ENCODE measurements around the gene RANBP17.

- no peak for TF ChIP-seq CTCF (IDR thresholded peaks at IDR 0.05)
- no peak for TF ChIP-seq POLR2A (IDR thresholded peaks at IDR 0.05)
Measured at GRCh38 chr5:171168171-171168570, 306.4 kb downstream of the RANBP17 start.

Measured in lower leg skin (tissue), 3 donors.